ENCODE measurements around the gene ASB12. TPM values are rescaled to one million over a fixed set of nuclear protein-coding genes. Genes with fewer than 3 reads are reported as not detected.

ASB12 gene
- total RNA-seq, 1 experiment from 2014 or later, result not detected

- Histone ChIP-seq H3K27ac (ENCODE audit: low read depth, low read length, poor library complexity, severe bottlenecking) (no peak overlapping the region), H3K27me3 (replicated peaks; ENCODE audit: insufficient read depth, low read depth, low read length, poor library complexity) (no peaks in the 10 kb centered on the region), H3K4me3 (ENCODE audit: low read depth, low read length, poor library complexity, severe bottlenecking) (no peak overlapping the region), H3K36me3 (ENCODE audit: insufficient read depth, low read length, poor library complexity, severe bottlenecking) (no peaks in the 10 kb centered on the region), H3K4me1 (ENCODE audit: insufficient read depth, low read length, poor library complexity, severe bottlenecking) (no peaks in the 10 kb centered on the region), H3K9me3 (ENCODE audit: low read depth, low read length, poor library complexity, severe bottlenecking) (no peaks in the 10 kb centered on the region)
- TF ChIP-seq EZH2 (IDR thresholded peaks at IDR 0.05; ENCODE audit: borderline replicate concordance, low read depth, low read length, poor library complexity, severe bottlenecking) (no peak), CTCF (conservative IDR thresholded peaks at IDR 0.05; ENCODE audit: low read depth, low read length) (no peak)
- intact Hi-C loops (cut with micrococcal nuclease; ENCODE audit: unreplicated experiment), result no loop called here
- ChIA-PET CTCF (no interaction called here), POLR2A (ENCODE audit: low non-redundant PET) (no interaction called here)
- BruUV-seq (replicated peaks), result no TSS peak
- no peak for DNase-seq (ENCODE audit: low spot score)
Measured at GRCh38 chrX:64196606-64197005, 33.8 kb downstream of the ASB12 start.

- CTCF ChIA-PET, result no interaction called here
- intact Hi-C loops (cut with micrococcal nuclease; ENCODE audit: unreplicated experiment), result no loop called here
- BruUV-seq (replicated peaks), result no TSS peak
Measured at GRCh38 chrX:64195862-64196261, 34.5 kb downstream of the ASB12 start.

GRCh38 chrX:64192673-64193072 is 37.7 kb downstream of the ASB12 start:
- Histone ChIP-seq H3K4me3 (ENCODE audit: low read depth, low read length, poor library complexity, severe bottlenecking) (no peak overlapping the region), H3K36me3 (ENCODE audit: insufficient read depth, low read length, poor library complexity, severe bottlenecking) (no peaks in the 10 kb centered on the region), H3K9me3 (ENCODE audit: low read depth, low read length, poor library complexity, severe bottlenecking) (no peaks in the 10 kb centered on the region), H3K27me3 (replicated peaks; ENCODE audit: insufficient read depth, low read depth, low read length, poor library complexity) (no peaks in the 10 kb centered on the region), H3K4me1 (ENCODE audit: insufficient read depth, low read length, poor library complexity, severe bottlenecking) (no peaks in the 10 kb centered on the region), H3K27ac (ENCODE audit: low read depth, low read length, poor library complexity, severe bottlenecking) (no peak overlapping the region)
- BruUV-seq (replicated peaks), result no TSS peak
- intact Hi-C loops (cut with micrococcal nuclease; ENCODE audit: unreplicated experiment), result no loop called here
- CTCF ChIA-PET, result no interaction called here
- no peak for TF ChIP-seq EZH2 (IDR thresholded peaks at IDR 0.05; ENCODE audit: borderline replicate concordance, low read depth, low read length, poor library complexity, severe bottlenecking)
- POLR2A ChIA-PET (ENCODE audit: low non-redundant PET), result no interaction called here
- no peak for DNase-seq (ENCODE audit: low spot score)

More at GRCh38 chrX:64195862-64196261, 34.5 kb downstream of the ASB12 start:
- H3K4me1 ChIP-seq (ENCODE audit: insufficient read depth, low read length, poor library complexity, severe bottlenecking), result no peaks in the 10 kb centered on the region
- H3K27ac ChIP-seq (ENCODE audit: low read depth, low read length, poor library complexity, severe bottlenecking), result no peak overlapping the region
- DNase-seq (ENCODE audit: low spot score), result no peak
- no peak overlapping the region for H3K4me3 ChIP-seq (ENCODE audit: low read depth, low read length, poor library complexity, severe bottlenecking)
- no peaks in the 10 kb centered on the region for H3K27me3 ChIP-seq (replicated peaks; ENCODE audit: insufficient read depth, low read depth, low read length, poor library complexity)
- POLR2A ChIA-PET (ENCODE audit: low non-redundant PET), result no interaction called here
- no peaks in the 10 kb centered on the region for H3K9me3 ChIP-seq (ENCODE audit: low read depth, low read length, poor library complexity, severe bottlenecking)
- H3K36me3 ChIP-seq (ENCODE audit: insufficient read depth, low read length, poor library complexity, severe bottlenecking), result no peaks in the 10 kb centered on the region
- no peak for TF ChIP-seq CTCF (conservative IDR thresholded peaks at IDR 0.05; ENCODE audit: low read depth, low read length)
- TF ChIP-seq EZH2 (IDR thresholded peaks at IDR 0.05; ENCODE audit: borderline replicate concordance, low read depth, low read length, poor library complexity, severe bottlenecking), result no peak

GRCh38 chrX:64192040-64192439 is 38.4 kb downstream of the ASB12 start:
- no peaks in the 10 kb centered on the region for H3K36me3 ChIP-seq (ENCODE audit: insufficient read depth, low read length, poor library complexity, severe bottlenecking)
- no peaks in the 10 kb centered on the region for H3K27me3 ChIP-seq (replicated peaks; ENCODE audit: insufficient read depth, low read depth, low read length, poor library complexity)
- intact Hi-C loops (cut with micrococcal nuclease; ENCODE audit: unreplicated experiment), result no loop called here
- DNase-seq (ENCODE audit: low spot score), result no peak
- no peaks in the 10 kb centered on the region for H3K9me3 ChIP-seq (ENCODE audit: low read depth, low read length, poor library complexity, severe bottlenecking)
- ChIA-PET POLR2A (ENCODE audit: low non-redundant PET) (no interaction called here), CTCF (no interaction called here)
- no peak overlapping the region for H3K27ac ChIP-seq (ENCODE audit: low read depth, low read length, poor library complexity, severe bottlenecking)
- H3K4me3 ChIP-seq (ENCODE audit: low read depth, low read length, poor library complexity, severe bottlenecking), result no peak overlapping the region
- no peaks in the 10 kb centered on the region for H3K4me1 ChIP-seq (ENCODE audit: insufficient read depth, low read length, poor library complexity, severe bottlenecking)
- TF ChIP-seq CTCF (conservative IDR thresholded peaks at IDR 0.05; ENCODE audit: low read depth, low read length) (no peak), EZH2 (IDR thresholded peaks at IDR 0.05; ENCODE audit: borderline replicate concordance, low read depth, low read length, poor library complexity, severe bottlenecking) (no peak)
- no TSS peak for BruUV-seq (replicated peaks)

All from A673 (cell line).